ENCODE data around the gene KRTAP10-12. TPM values are rescaled to one million over a fixed set of nuclear protein-coding genes. Genes with fewer than 3 reads are reported as not detected.

Gene KRTAP10-12
- total RNA-seq, 1 experiment from 2014 or later: not detected

DNA sequence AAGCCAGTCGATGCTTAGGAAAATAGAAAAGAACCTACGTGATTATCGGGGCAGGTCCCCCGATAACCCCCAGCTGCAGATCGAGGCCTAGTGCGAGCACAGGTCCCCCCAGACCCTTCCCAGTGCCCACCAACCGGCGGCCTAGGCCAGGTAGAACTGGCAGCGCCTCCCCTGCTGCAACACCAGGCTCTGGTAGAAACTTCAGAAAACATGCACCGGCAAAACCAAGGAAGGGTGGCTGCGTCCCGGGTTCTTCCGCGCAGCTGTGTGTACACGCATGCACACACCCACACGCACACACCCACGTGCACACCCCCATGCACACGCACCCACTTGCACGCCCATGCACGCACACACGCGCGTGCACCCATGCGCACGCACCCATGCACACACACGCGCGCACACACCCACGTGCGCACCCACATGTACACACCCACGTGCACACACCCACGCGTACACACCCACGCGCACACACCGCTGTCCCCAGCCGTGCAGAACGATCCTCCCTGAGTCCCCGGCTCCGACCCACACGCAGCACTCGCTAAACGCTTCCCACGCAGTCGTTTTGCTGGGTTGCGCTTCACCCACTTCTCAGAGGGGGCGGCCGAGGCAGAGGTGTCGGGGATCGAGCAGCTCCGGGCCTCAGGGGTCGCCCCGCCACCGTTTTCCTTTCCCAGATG, 9.2 kb downstream of the KRTAP10-12 start:
- POLR2A ChIA-PET (ENCODE audit: unreplicated experiment): no interaction called here
- no peaks in the 10 kb centered on the region for H3K36me3 ChIP-seq (ENCODE audit: low read depth, low read length)
- H2AFZ ChIP-seq (ENCODE audit: low read length): no peak overlapping the region
- DNase-seq: no peak
- H3K79me2 ChIP-seq (ENCODE audit: low read length): no peaks in the 10 kb centered on the region
- H3F3A ChIP-seq (ENCODE audit: low read length, unreplicated experiment): no peaks in the 10 kb centered on the region
- BruUV-seq (replicated peaks): no TSS peak
- CTCF ChIA-PET: no interaction called here
- intact Hi-C loops (cut with micrococcal nuclease): no loop called here
- H3K9me3 ChIP-seq (ENCODE audit: low read length): no peaks in the 10 kb centered on the region
- peaks cover 12% of the 10 kb centered on the region; the same call in 1 of the 2 replicates for H3K4me1 ChIP-seq (ENCODE audit: insufficient read depth, low read length)
- TF ChIP-seq EZH2phosphoT487 (IDR thresholded peaks at IDR 0.05; ENCODE audit: borderline replicate concordance, low read length) (no peak), EZH2 (IDR thresholded peaks at IDR 0.05; ENCODE audit: low read length, unreplicated experiment) (no peak)
- TF ChIP-seq, protein P1, sequence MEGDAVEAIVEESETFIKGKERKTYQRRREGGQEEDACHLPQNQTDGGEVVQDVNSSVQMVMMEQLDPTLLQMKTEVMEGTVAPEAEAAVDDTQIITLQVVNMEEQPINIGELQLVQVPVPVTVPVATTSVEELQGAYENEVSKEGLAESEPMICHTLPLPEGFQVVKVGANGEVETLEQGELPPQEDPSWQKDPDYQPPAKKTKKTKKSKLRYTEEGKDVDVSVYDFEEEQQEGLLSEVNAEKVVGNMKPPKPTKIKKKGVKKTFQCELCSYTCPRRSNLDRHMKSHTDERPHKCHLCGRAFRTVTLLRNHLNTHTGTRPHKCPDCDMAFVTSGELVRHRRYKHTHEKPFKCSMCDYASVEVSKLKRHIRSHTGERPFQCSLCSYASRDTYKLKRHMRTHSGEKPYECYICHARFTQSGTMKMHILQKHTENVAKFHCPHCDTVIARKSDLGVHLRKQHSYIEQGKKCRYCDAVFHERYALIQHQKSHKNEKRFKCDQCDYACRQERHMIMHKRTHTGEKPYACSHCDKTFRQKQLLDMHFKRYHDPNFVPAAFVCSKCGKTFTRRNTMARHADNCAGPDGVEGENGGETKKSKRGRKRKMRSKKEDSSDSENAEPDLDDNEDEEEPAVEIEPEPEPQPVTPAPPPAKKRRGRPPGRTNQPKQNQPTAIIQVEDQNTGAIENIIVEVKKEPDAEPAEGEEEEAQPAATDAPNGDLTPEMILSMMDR (conservative IDR thresholded peaks at IDR 0.05; ENCODE audit: low read depth, low read length): no peak
- no peak overlapping the region for H3K4me2 ChIP-seq (ENCODE audit: low read length)
- peaks cover 5% of the 10 kb centered on the region; the same call in 1 of the 2 replicates for H3K27me3 ChIP-seq (ENCODE audit: low read length)
- no peaks in the 10 kb centered on the region for H4K20me1 ChIP-seq (ENCODE audit: low read length)
- no peak for ATAC-seq
- H3K9me2 ChIP-seq (replicated peaks; ENCODE audit: low read length): no peaks in the 10 kb centered on the region
- no peak overlapping the region for H3K27ac ChIP-seq (ENCODE audit: low read length)
- H3K9ac ChIP-seq (ENCODE audit: low read length): no peak overlapping the region
- no peak overlapping the region for H3K4me3 ChIP-seq (ENCODE audit: low read length)

DNA sequence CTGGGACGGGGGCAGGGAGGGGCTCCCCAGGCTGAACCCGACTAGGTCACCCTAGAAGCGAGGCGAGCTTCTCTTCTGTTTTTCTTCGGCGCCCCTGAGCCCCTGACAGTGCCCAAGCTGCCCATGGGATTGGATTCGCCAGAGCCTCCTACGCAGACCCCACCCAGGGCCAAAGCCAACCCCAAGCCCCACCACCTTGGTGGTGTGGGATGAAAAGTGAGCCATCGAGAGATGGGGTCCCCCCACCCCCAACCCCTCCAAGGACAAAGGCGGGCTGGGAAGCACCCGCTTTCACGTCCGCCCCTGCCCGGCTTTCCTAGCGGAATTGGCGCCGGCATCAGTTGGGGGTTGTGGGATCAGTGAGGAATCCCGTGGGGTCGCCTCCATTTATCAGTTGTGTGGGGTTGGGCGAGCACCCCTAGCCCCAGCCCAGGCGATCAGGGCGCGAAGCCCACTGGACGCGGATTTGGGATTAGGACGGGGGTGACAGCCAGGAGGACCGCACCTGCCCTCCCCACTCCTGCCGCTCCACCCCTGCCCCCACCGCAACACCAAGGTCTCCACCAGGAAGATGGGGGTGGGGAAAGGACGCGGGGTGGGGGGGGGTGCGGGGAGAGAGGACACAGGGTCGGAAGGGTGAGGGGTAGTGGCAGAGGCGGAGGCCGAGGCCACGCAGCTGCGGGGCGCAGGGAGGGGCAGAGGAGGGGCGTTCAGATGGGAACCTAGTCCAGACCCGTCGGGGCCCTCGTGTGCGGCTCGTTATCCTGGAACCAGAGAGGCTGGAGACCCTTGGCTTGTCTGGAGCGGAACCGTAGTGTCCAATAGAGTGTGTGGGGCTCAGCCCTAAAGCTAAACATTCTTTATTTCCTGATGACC, 10.0 kb downstream of the KRTAP10-12 start:
- intact Hi-C loops (cut with micrococcal nuclease): no loop called here
- Histone ChIP-seq H3K9ac (ENCODE audit: low read length) (no peak overlapping the region), H2AFZ (ENCODE audit: low read length) (no peak overlapping the region), H3K9me2 (replicated peaks; ENCODE audit: low read length) (no peaks in the 10 kb centered on the region), H3K9me3 (ENCODE audit: low read length) (no peaks in the 10 kb centered on the region), H3K4me2 (ENCODE audit: low read length) (no peak overlapping the region), H3K4me1 (ENCODE audit: insufficient read depth, low read length) (peaks cover 12% of the 10 kb centered on the region; the same call in 1 of the 2 replicates), H3F3A (ENCODE audit: low read length, unreplicated experiment) (no peaks in the 10 kb centered on the region), H4K20me1 (ENCODE audit: low read length) (no peaks in the 10 kb centered on the region), H3K27ac (ENCODE audit: low read length) (no peak overlapping the region), H3K79me2 (ENCODE audit: low read length) (no peaks in the 10 kb centered on the region), H3K36me3 (ENCODE audit: low read depth, low read length) (no peaks in the 10 kb centered on the region), H3K27me3 (ENCODE audit: low read length) (peaks cover 11% of the 10 kb centered on the region; the same call in 1 of the 2 replicates), H3K4me3 (ENCODE audit: low read length) (no peak overlapping the region)
- CTCF ChIA-PET: interaction anchor here (0.6 kb wide), 2 partner anchors 214 to 586 kb away, joined by 10 to 12 read pairs; no protein-coding TSS in a partner anchor
- DNase-seq (no peak), ATAC-seq (no peak)
- BruUV-seq (replicated peaks): no TSS peak
- POLR2A ChIA-PET (ENCODE audit: unreplicated experiment): no interaction called here
- TF ChIP-seq EZH2phosphoT487 (IDR thresholded peaks at IDR 0.05; ENCODE audit: borderline replicate concordance, low read length): no peak
- TF ChIP-seq EZH2 (IDR thresholded peaks at IDR 0.05; ENCODE audit: low read length, unreplicated experiment): no peak
- TF ChIP-seq, protein P1 (conservative IDR thresholded peaks at IDR 0.05; ENCODE audit: low read depth, low read length): no peak
